GM04504 (cell line): ENCODE measurements around the gene MEIKIN.

Experiments used
- DNase-seq: peaks from one replicate; pipeline ENCODE4 v3.0.0-alpha.2; 2012; ENCODE audit warnings: low read depth

MEIKIN gene

GRCh38 chr5:131973089-131973712, 27.7 kb upstream of the MEIKIN start:
- DNase-seq: no peak

GRCh38 chr5:131968396-131968954, 23.0 kb upstream of the MEIKIN start:
- no peak for DNase-seq

- no peak for DNase-seq
These were observed 21.1 kb upstream of the MEIKIN start for GRCh38 chr5:131966551-131966950.

GRCh38 chr5:131965826-131966415, 20.5 kb upstream of the MEIKIN start:
- DNase-seq: no peak

- DNase-seq: no peak
These were observed 14.4 kb upstream of the MEIKIN start for GRCh38 chr5:131959906-131960305.

GRCh38 chr5:131959136-131959535, 13.7 kb upstream of the MEIKIN start:
- no peak for DNase-seq

- no peak for DNase-seq
These were observed 12.4 kb upstream of the MEIKIN start for GRCh38 chr5:131957721-131958441.

GRCh38 chr5:131953969-131954368, 8.5 kb upstream of the MEIKIN start:
- no peak for DNase-seq

- no peak for DNase-seq
These were observed 6.9 kb upstream of the MEIKIN start for GRCh38 chr5:131952301-131952857.

- DNase-seq: no peak
These were observed 5.2 kb upstream of the MEIKIN start for GRCh38 chr5:131950706-131951105.

GRCh38 chr5:131947445-131947844, 2.0 kb upstream of the MEIKIN start:
- no peak for DNase-seq

GRCh38 chr5:131944702-131945550, 537 bp downstream of the MEIKIN start:
- no peak for DNase-seq

GRCh38 chr5:131943916-131944315, 1.5 kb downstream of the MEIKIN start:
- no peak for DNase-seq

- no peak for DNase-seq
These were observed 3.4 kb downstream of the MEIKIN start for GRCh38 chr5:131942016-131942415.

GRCh38 chr5:131939690-131940345, 5.6 kb downstream of the MEIKIN start:
- no peak for DNase-seq

GRCh38 chr5:131932235-131932634, 13.2 kb downstream of the MEIKIN start:
- DNase-seq: no peak

GRCh38 chr5:131928957-131929356, 16.5 kb downstream of the MEIKIN start:
- DNase-seq: no peak

GRCh38 chr5:131926168-131926567, 19.3 kb downstream of the MEIKIN start:
- no peak for DNase-seq

- DNase-seq: no peak
These were observed 29.0 kb downstream of the MEIKIN start for GRCh38 chr5:131916481-131916880.

GRCh38 chr5:131914472-131914871, 31.0 kb downstream of the MEIKIN start:
- no peak for DNase-seq

- DNase-seq: no peak
These were observed 31.9 kb downstream of the MEIKIN start for GRCh38 chr5:131913603-131914002.
